Upper lobe of left lung (tissue), 6 donors: Measurements from ENCODE around the gene SKIC8. TPM values are rescaled to one million over a fixed set of nuclear protein-coding genes. Genes with fewer than 3 reads are reported as not detected.

Experiments used
- ATAC-seq, 2 donors: fragments of 200-7000 bp; cut with Tn5 transposase; one replicate each; pipeline ENCODE4 v1.9.1; 2022; ENCODE audit warnings: mild to moderate bottlenecking in 2 of 2, moderate library complexity in 2 of 2; ENCODE audit not compliant: low FRiP score in 2 of 2
- DNase-seq, 2 donors: peaks; one replicate each; pipeline ENCODE4 v3.0.0-alpha.2; 2019 to 2020
- H3K27ac ChIP-seq, 4 donors: fragments of 200-600 bp; sonication (generic); one replicate each; pipeline ENCODE4 v1.5.1; 2016 to 2019
- H3K27me3 ChIP-seq, 4 donors: fragments of 200-600 bp; sonication (generic); one replicate each; pipeline ENCODE4 v1.5.1; 2017 to 2019
- H3K36me3 ChIP-seq, 4 donors: fragments of 200-600 bp; sonication (generic); one replicate each; pipeline ENCODE4 v1.5.1; 2016 to 2019
- H3K4me1 ChIP-seq, 4 donors: fragments of 200-600 bp; sonication (generic); one replicate each; pipeline ENCODE4 v1.5.1; 2018 to 2019
- H3K4me3 ChIP-seq, 4 donors: fragments of 200-600 bp; sonication (generic); one replicate each; pipeline ENCODE4 v1.5.1; 2017 to 2019; ENCODE audit warnings: mild to moderate bottlenecking in 2 of 4, moderate library complexity in 1 of 4
- H3K9me3 ChIP-seq, 4 donors: fragments of 200-600 bp; sonication (generic); one replicate each; pipeline ENCODE4 v1.5.1; 2018 to 2019
- EP300 ChIP-seq, 4 donors: sonication (generic); formaldehyde crosslinking; IDR thresholded peaks; one replicate each; pipeline ENCODE4 v1.5.1; 2017; ENCODE audit warnings: antibody characterized with exemption in 4 of 4, control low read depth in 2 of 4
- POLR2A ChIP-seq, 4 donors: fragments of 450-650 bp; IDR thresholded peaks; one replicate each; pipeline ENCODE4 v1.5.1; 2016 to 2017; ENCODE audit warnings: antibody characterized with exemption in 4 of 4, mild to moderate bottlenecking in 2 of 4
- POLR2AphosphoS5 ChIP-seq, 2 donors: sonication (generic); formaldehyde crosslinking; IDR thresholded peaks; one replicate each; pipeline ENCODE4 v1.5.1; 2017; ENCODE audit warnings: antibody characterized with exemption in 2 of 2
- WGBS, 2 donors: methylation state at CpG; one replicate each; pipeline ENCODE4 v1.1.5; 2017 to 2018; 5-methylcytosine and 5-hydroxymethylcytosine counted together
- total RNA-seq, 6 donors: library from RNA; depleted of rRNA in 4 of 6; stranded (reverse); fragments of >200 nt in 4 of 6; gene quantifications; one replicate each; pipeline versions ENCODE4 v1.1.0 to v1.2.1, GENCODE V29; 2016 to 2021
- TF ChIP-seq, protein P1 (sequence below), 6 experiments: fragments of 450-650 bp in 4 of 6; fragments of 200-600 bp in 2 of 6; sonication (generic) in 2 of 6; IDR thresholded peaks; one replicate each; pipeline ENCODE4 v1.5.1; 2016 to 2019; ENCODE audit warnings: antibody characterized with exemption in 6 of 6
- donor health status: DM: no; HTN: no; CAD: no; lungs with moderate emphysema.
- donor health status: DM: no; HTN: yes; CAD: no; lungs with severe emphysema.

The SKIC8 gene
- total RNA-seq, 6 donors from 2014 or later = 33.6 to 67.1 (median 50.3) TPM

DNA sequence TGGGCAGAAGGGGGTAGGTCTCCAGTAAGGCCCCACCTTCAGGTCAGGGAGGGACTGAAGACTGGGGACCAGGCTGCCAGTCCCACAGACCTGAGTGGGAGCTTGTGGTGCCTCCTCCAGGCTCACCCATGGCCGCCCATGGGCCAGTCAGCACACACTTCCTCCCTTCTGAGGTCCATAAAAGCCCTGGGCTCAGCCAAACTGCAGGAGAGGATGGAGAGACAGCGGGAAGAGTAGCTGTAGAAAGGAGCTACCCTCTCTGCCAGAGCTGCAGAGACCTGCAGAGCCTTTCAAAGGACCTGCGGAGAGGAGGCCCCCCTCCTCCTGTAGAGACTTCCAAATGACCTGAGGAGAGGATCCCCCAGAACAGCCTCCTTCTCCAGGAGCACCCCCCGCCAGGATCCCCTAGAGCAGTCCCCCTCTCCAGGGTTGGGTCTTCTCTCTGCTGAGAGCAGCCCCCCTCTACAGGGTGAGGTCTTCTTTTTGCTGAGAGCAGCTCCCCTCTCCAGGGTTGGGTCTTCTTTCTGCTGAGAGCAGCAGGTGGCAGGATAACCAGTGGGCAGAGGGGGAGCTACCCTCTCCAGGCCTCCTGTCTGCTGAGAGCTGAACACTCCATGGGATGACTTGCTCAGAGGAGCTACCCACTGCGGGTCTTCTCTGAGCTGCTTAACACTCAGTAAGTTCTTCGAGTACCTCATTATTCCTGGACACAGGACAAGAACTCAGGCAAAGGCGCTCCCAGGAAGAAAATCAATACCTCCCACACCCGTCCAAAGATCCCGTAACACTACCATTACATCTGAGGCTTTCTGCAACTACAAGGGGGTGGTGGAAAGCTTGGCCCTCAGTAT, 5.0 kb upstream of the SKIC8 start:
- TF ChIP-seq, protein P1, sequence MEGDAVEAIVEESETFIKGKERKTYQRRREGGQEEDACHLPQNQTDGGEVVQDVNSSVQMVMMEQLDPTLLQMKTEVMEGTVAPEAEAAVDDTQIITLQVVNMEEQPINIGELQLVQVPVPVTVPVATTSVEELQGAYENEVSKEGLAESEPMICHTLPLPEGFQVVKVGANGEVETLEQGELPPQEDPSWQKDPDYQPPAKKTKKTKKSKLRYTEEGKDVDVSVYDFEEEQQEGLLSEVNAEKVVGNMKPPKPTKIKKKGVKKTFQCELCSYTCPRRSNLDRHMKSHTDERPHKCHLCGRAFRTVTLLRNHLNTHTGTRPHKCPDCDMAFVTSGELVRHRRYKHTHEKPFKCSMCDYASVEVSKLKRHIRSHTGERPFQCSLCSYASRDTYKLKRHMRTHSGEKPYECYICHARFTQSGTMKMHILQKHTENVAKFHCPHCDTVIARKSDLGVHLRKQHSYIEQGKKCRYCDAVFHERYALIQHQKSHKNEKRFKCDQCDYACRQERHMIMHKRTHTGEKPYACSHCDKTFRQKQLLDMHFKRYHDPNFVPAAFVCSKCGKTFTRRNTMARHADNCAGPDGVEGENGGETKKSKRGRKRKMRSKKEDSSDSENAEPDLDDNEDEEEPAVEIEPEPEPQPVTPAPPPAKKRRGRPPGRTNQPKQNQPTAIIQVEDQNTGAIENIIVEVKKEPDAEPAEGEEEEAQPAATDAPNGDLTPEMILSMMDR (IDR thresholded peaks at IDR 0.05) = no peak
- TF ChIP-seq EP300 (IDR thresholded peaks at IDR 0.05) (no peak), POLR2AphosphoS5 (IDR thresholded peaks at IDR 0.05) (no peak), POLR2A (IDR thresholded peaks at IDR 0.05) (no peak)
- Histone ChIP-seq H3K27ac (no peak overlapping the region), H3K36me3 (no peaks in the 10 kb centered on the region), H3K4me1 (peaks cover 0 to 7% (median 0%) of the 10 kb centered on the region in 4 donors), H3K4me3 (no peak overlapping the region), H3K27me3 (no peaks in the 10 kb centered on the region), H3K9me3 (no peaks in the 10 kb centered on the region)
- no peak for DNase-seq
- 88 to 90% methylated on average over 7 to 9 of the region's 9 CpGs for WGBS, 2 donors
- ATAC-seq = no peak

DNA sequence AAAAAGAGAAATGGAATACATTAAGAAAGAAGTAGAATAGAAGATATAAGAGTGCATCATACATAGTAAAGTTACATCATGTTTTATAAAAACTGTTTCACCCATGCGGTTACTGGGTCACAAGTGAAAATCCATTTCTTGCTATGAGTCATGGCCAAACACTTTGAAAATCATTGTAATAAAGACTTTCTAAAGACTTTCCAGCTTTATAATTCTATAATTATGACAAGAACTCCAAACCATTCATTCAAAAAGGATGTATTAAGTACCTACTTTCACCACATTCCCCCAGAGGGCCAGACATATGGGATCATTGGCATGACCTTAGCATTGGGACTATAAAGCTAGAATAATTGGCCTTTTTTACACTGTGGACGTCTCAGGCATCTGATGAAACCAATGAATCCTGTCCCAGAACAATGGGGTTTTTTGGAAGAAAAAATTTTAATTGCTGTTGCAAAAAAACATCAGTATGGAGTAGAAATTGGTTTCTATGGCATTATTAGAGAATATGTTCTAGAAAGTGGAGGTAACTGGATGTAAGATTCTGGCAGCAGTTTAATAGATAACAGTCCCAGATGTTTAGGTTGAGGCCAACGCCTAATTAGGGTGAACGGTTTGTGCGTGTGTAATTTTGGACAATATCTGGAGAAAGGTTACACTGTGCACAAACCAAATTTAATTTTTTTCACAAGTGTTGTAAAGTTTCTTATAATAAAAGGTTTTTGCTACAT, 3.3 kb upstream of the SKIC8 start:
- no peaks in the 10 kb centered on the region for H3K27me3 ChIP-seq
- H3K4me1 ChIP-seq = peaks cover 8 to 15% (median 13%) of the 10 kb centered on the region in 4 donors
- WGBS, 2 donors = 78 to 79% methylated on average over 5 of the region's 5 CpGs
- no peaks in the 10 kb centered on the region for H3K36me3 ChIP-seq
- TF ChIP-seq POLR2AphosphoS5 (IDR thresholded peaks at IDR 0.05) = no peak
- TF ChIP-seq EP300 (IDR thresholded peaks at IDR 0.05) = no peak
- no peak for TF ChIP-seq POLR2A (IDR thresholded peaks at IDR 0.05)
- TF ChIP-seq, protein P1 (IDR thresholded peaks at IDR 0.05) = no peak
- no peak overlapping the region for H3K4me3 ChIP-seq
- H3K27ac ChIP-seq = no peak overlapping the region
- no peaks in the 10 kb centered on the region for H3K9me3 ChIP-seq
- no peak for DNase-seq
- ATAC-seq = no peak

DNA sequence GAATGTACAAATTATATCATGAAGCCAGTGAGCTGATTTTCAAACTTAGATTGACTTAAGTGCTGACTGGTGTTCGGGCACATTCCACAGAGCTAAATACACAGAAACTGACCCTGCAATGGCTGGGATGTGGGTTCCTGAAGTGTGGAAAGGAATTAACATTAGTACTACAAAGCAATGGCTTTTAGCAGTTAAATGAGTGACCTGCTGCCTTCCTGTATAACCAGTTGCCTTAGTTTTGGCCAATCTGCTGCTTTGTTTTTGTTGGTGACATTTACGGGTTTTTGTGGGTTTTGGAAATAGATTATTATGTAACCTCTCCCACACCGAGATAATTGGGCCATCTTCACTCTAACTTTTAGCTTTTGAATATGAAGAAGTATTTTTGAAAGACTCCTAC, 2.4 kb upstream of the SKIC8 start:
- no peaks in the 10 kb centered on the region for H3K9me3 ChIP-seq
- H3K27me3 ChIP-seq = no peaks in the 10 kb centered on the region
- no peak for TF ChIP-seq EP300 (IDR thresholded peaks at IDR 0.05)
- TF ChIP-seq, protein P1 (IDR thresholded peaks at IDR 0.05) = no peak
- H3K4me1 ChIP-seq = peaks cover 8 to 19% (median 16%) of the 10 kb centered on the region in 4 donors
- no peaks in the 10 kb centered on the region for H3K36me3 ChIP-seq
- WGBS, 2 donors = 19 to 23% methylated on average over 3 of the region's 3 CpGs
- ATAC-seq (no peak), DNase-seq (no peak)
- H3K27ac ChIP-seq = no peak overlapping the region
- no peak overlapping the region for H3K4me3 ChIP-seq

DNA sequence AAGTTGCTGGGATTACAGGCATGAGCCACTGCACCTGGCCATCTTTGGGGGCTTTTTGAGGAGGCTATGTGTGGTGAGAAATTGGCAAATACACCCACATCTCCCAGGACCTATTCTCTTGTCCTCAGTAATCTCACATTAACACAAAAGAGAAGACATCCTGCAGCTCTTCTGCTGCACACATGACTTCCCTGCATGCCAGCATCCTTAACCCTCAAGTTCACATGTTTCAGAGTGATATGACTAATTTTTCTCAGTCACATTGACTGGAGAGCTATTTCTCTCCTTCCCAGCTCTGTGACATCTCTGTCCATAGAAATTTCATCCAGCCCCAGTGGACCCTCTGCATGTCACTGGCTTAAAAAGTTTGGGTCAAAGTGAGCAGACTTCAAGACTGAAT, 1.9 kb upstream of the SKIC8 start:
- ATAC-seq = no peak
- DNase-seq = no peak
- Histone ChIP-seq H3K27me3 (no peaks in the 10 kb centered on the region), H3K4me1 (peaks cover 8 to 19% (median 16%) of the 10 kb centered on the region in 4 donors), H3K36me3 (no peaks in the 10 kb centered on the region), H3K27ac (no peak overlapping the region), H3K9me3 (no peaks in the 10 kb centered on the region), H3K4me3 (no peak overlapping the region)
- TF ChIP-seq POLR2A (IDR thresholded peaks at IDR 0.05) = no peak
- TF ChIP-seq, protein P1 (IDR thresholded peaks at IDR 0.05) = no peak
